Activated CD4-positive, alpha-beta T cell treated with anti-CD3 and anti-CD28 coated beads for 1 hour (primary cell): ENCODE measurements around the gene ZBTB47.

ENCODE experiments used
- DNase-seq: peaks from one replicate; pipeline ENCODE4 v3.0.0-alpha.2; 2020

Gene ZBTB47

GRCh38 chr3:42701371-42702065 lies 48.0 kb downstream of the ZBTB47 start:
- DNase-seq = peak; percentile 30

- DNase-seq = no peak
Measured at GRCh38 chr3:42702066-42702951, 48.8 kb downstream of the ZBTB47 start, which contains the start of gene HHATL. TSS of gene HHATL (minus strand) at chr3:42702798. CDS start at chr3:42700826, 1,972 bp downstream.

DNA sequence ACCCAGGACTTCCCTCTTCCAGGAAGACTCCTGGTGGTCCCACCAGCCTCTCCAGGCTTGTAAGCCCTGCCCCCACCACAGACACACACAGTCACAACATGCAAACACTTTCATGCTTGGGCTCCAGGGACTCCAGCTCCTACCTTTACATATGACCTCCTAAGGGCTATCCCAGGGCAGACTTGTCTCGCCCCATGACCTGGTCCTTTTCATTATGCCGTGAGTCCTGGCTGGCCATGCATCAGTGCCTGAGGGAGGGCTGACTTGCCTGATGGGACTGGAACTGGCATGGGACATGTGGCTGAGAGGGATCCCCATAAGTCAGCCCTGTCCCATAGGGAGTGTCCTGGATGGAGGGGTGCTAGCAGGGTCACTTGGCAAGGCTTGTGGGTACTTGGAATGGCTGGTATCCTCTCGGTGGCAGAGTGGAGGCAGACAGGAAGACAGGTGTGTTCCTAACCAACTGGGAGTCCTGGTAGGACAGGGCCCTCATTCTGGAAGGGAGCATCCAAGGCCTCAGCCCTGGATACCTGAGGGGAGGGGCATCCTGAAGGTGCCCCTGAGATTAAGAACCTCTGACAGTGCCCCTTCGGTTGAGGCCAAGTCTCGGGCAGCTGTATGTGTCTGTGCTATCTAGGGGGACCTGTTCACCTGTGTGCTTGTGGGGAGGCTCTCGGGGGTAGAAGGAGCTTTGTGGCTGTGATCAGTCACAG lies 49.6 kb downstream of the ZBTB47 start:
- DNase-seq = no peak

DNA sequence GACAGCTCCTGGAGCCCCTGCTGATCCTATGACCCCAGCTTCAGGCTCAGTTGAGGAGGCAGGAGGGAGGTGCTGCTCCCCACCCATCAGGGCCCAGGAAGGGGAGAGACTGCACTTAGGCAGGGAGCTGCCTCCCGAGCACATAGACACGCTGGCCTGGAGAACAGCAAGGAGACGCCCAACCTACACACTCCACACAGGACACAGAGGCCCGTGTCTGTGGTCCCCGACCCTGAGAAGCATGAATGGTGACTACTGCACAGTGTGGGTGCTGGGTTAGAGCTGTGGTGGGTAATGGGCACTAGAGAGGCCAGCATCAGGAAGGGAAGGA lies 50.2 kb downstream of the ZBTB47 start:
- no peak for DNase-seq

GRCh38 chr3:42704136-42704841 lies 50.8 kb downstream of the ZBTB47 start:
- no peak for DNase-seq

- DNase-seq = no peak
Measured at GRCh38 chr3:42705058-42705767, 51.7 kb downstream of the ZBTB47 start.

- no peak for DNase-seq
Measured at GRCh38 chr3:42705962-42706585, 52.6 kb downstream of the ZBTB47 start.

DNA sequence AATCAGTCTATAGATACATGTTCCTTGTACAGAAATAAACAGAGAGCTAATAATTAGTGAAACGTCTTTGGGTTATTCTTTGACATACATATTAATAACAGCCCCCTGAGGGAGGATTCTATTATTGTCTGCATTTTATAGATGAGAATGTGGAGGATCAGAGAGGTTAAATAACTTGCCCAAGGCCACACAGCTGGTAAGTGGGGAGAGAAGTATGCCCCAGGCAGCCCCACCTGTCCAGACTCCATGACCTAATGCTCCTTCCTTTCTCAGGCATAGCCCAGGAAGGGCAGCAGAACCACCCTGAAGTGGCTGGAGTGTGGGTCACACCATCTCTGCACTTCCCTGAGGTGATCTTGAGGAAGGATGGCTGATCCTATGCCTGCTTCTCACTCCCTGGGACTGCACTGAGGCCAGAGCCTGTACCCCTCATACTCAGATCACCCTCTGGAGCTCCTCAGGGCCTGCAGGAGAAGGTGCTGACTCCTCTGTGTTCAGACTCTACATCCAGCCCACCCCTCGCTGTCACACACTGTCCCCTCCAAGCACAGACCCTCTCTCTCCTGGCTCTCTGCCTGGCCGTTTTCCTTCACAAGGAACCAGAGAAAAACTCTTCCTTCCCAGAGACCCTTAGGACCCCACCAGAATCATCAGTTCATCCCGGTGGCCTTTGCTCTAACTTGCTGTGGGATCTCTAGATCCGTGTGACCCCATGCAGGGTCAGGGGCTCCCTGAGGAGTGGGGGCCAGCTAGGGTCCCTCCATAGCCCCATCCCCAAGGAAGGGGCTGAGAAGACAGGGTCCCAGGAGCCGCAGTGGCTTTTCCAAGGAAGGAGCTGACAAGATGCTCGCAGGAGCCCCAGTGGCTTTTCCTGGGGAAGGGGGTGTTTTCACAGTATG lies 53.5 kb downstream of the ZBTB47 start:
- no peak for DNase-seq

DNA sequence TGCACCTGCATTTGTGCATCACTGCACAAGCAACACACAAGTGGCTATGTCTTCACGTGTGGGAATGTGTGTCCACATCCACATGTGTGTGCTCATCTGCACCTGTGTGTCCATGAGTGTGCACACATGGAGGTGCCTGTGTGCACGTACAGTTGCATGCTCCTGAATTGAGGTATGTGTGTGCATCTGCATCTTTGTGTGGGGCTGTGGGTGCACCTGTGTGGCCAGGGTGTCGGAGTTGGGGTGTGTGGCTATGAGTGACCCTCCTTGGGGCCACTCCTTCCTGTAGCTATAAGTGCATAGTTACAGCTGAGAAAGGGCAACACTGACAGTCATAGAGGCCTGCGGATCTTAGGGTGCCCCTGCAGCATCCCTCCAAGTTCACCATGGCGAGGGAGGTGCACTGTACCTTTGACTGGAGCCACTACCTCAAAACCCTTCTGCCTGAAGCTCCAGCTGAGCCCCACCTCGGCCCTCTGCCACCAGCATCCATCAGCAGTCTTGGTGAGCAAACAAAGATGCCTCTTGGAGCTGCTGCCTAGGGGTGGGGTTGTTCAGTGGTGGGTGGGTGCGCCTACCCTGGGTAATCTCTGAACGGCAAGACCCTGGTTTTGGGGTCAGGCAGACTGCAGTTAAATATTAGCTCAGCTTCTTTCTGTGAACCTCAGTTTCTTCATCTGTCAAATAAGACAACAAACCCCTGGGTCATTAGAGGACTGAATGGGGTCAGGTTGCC lies 54.3 kb downstream of the ZBTB47 start:
- no peak for DNase-seq

- no peak for DNase-seq
Measured at GRCh38 chr3:42708611-42709151, 55.2 kb downstream of the ZBTB47 start.

GRCh38 chr3:42709621-42710020 lies 56.1 kb downstream of the ZBTB47 start:
- DNase-seq = no peak

DNA sequence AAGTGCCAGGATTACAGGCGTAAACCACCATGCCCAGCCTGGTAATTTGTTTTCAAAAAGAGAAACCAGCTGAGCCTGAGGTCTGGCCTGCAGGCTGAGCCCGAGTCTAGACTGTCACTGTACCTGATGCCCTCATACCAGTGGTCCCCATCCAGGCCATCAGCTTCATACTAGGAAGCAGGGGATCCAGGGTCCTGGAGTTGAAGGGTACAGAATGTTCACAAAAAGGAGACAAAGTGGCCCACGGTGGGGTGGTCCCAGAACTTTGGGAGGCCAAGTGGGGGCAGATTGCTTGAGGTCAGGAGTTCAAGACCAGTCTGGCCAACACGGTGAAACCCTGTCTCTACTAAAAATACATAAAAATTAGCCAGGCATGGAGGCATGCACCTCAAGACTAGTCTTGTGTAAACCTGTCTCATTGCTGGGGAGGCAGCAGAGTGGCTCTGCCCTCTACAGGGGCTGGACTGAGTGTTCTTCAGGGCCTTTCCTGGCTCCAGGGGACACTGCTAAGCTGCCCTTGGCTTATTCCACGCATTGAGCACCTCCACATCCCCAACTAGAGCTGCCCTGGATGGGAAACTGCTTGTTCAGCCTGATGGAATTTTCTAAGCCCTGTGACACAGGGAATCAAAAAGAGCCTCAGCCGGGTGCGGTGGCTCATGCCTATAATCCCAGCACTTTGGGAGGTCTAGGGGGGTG lies 57.0 kb downstream of the ZBTB47 start:
- DNase-seq = no peak

- no peak for DNase-seq
Measured at GRCh38 chr3:42711491-42712343, 58.2 kb downstream of the ZBTB47 start.

DNA sequence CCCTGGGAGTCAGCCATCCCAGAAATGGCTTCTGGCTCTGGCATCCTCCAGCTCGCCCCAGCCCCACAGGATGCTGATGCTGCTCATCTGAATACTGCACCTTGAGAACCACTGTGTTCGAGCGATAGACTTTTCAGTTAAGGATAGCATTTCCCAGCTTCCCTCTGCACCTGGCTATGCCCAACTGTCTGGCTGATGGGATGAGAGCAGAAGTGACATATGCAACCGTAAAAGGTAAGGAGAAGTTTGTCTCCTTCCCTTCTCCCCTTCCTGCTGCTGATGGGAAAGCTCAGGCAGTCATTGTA lies 58.8 kb downstream of the ZBTB47 start:
- DNase-seq = no peak

- DNase-seq = no peak
Measured at GRCh38 chr3:42712688-42713372, 59.3 kb downstream of the ZBTB47 start.

DNA sequence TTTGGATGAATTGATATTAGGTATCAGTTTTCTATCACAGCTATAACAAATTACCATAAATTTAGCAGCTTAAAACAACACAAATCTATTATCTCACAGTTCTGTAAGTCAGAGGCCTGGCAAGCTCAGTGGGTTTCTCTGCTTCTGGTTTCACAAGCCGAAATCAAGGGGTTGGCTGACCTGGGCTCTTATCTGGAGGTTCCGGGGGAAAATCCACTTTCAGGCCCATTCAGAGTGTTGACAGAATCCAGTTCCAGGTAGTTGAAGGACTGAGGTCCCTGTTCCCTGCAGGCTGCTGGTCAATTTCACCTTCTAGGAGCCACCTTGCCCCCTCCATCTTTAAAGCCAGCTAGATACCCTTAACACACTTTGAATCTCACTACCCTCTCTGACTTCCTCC lies 60.2 kb downstream of the ZBTB47 start:
- DNase-seq = no peak

- no peak for DNase-seq
Measured at GRCh38 chr3:42714171-42714852, 60.8 kb downstream of the ZBTB47 start.
